GM12891 (cell line): ENCODE measurements around the gene PRKN.

Source experiments
- POLR2A ChIP-seq: IDR thresholded peaks from 2 replicates; pipeline ENCODE4 v1.6.1; 2011; ENCODE audit warnings: low read depth, low read length, control low read depth
- POLR2AphosphoS5 ChIP-seq: IDR thresholded peaks from 2 replicates; pipeline ENCODE4 v1.6.1; 2011; ENCODE audit warnings: low read depth, low read length, control low read depth

- TF ChIP-seq POLR2A (no peak), POLR2AphosphoS5 (no peak)
Measured at GRCh38 chr6:161803131-161803530, 924.4 kb downstream of the PRKN start.
